Measurements from ENCODE around the gene KRT86.

KRT86 gene

GRCh38 chr12:52320784-52321400 lies 46.4 kb downstream of the KRT86 start, which contains the start of gene KRT83:
Gene KRT83, minus strand, starts transcription at chr12:52321398. Its CDS starts 63 bp downstream, at chr12:52321335.
- DNase-seq, result no peak
- in situ Hi-C loops (cut with HindIII; ENCODE audit: low pct_ligation_motif_present, low sequenced_read_pairs), result no loop called here
- Histone ChIP-seq H3K27me3 (replicated peaks) (peaks cover 26% of the 10 kb centered on the region), H3K36me3 (replicated peaks) (no peaks in the 10 kb centered on the region), H3K4me3 (ENCODE audit: low read depth, low read length) (no peak within 1 kb of the TSS), H3K27ac (no peak within 1 kb of the TSS)
- TF ChIP-seq CTCF (IDR thresholded peaks at IDR 0.05; ENCODE audit: low read depth, low read length, missing control alignments), result no peak

DNA sequence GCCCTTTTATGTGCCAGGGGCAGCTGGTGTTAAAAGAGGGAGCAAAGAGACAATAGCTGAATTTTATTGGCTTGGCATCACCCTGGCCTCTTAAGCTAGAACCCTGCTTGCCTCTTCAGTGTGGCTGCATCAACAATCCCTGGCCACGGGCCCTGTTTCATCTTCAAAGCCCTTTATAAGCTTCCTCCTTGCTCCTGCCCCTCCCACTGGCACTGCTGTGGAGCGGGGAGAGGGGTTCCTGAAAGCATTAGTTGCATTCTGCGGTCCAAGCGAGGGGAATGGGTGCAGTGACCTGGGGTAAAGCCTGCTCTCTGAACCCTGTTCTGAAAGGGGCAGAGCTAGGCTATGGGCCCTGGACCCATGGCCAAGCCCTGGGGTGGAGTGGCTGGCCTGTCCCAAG lies 47.0 kb downstream of the KRT86 start:
- TF ChIP-seq CTCF (IDR thresholded peaks at IDR 0.05; ENCODE audit: low read depth, low read length, missing control alignments), result no peak
- no peak for DNase-seq
- Histone ChIP-seq H3K27me3 (replicated peaks) (peaks cover 26% of the 10 kb centered on the region), H3K27ac (no peak overlapping the region), H3K4me3 (ENCODE audit: low read depth, low read length) (no peak overlapping the region), H3K36me3 (replicated peaks) (no peaks in the 10 kb centered on the region)
- in situ Hi-C loops (cut with HindIII; ENCODE audit: low pct_ligation_motif_present, low sequenced_read_pairs), result no loop called here

GRCh38 chr12:52322069-52322468 lies 47.6 kb downstream of the KRT86 start:
- Histone ChIP-seq H3K27me3 (replicated peaks) (peaks cover 26% of the 10 kb centered on the region), H3K27ac (no peak overlapping the region), H3K36me3 (replicated peaks) (no peaks in the 10 kb centered on the region), H3K4me3 (ENCODE audit: low read depth, low read length) (no peak overlapping the region)
- TF ChIP-seq CTCF (IDR thresholded peaks at IDR 0.05; ENCODE audit: low read depth, low read length, missing control alignments), result no peak
- in situ Hi-C loops (cut with HindIII; ENCODE audit: low pct_ligation_motif_present, low sequenced_read_pairs), result no loop called here
- DNase-seq, result no peak

- in situ Hi-C loops (cut with HindIII; ENCODE audit: low pct_ligation_motif_present, low sequenced_read_pairs), result no loop called here
- Histone ChIP-seq H3K36me3 (replicated peaks) (no peaks in the 10 kb centered on the region), H3K27ac (no peak overlapping the region), H3K4me3 (ENCODE audit: low read depth, low read length) (no peak overlapping the region), H3K27me3 (replicated peaks) (peaks cover 26% of the 10 kb centered on the region)
- no peak for DNase-seq
- TF ChIP-seq CTCF (IDR thresholded peaks at IDR 0.05; ENCODE audit: low read depth, low read length, missing control alignments), result no peak
Observed at GRCh38 chr12:52323001-52323400, 48.6 kb downstream of the KRT86 start.

DNA sequence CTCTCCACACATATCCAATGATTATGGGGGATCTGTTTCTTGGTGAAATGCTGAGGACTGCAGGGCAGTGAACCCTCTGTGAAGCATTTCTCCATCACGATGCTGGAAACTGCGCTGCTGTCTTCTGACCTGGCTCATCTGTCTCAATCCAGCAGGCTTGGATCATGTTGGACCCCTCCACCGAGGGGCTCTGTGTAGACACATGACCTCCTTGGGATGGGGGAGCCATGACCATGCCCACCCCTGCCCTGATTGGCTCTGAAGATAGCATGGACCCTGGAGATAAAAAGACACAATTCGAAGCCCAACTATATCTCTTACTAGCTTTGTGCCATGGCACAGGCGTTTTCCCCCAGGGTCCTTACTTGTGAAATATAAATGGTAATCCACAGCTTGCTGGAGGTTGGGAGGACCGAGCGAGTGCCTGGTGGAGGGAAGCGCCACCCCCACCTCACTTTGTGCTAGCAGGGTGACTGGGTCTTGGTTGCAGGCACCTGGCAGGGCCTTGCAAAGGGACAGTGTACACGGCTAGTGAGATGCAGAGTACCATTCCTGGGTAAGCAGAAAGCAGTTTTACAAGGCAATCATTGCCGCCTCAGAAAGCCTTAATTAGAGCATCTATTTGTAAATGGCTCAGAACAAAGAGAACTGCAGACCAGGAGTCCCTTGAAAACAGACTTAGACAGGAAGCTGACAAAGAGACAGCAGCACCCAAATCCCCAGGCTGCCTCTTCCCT lies 49.1 kb downstream of the KRT86 start:
- H3K27me3 ChIP-seq (replicated peaks), result peaks cover 23% of the 10 kb centered on the region
- no peaks in the 10 kb centered on the region for H3K36me3 ChIP-seq (replicated peaks)
- no peak for DNase-seq
- TF ChIP-seq CTCF (IDR thresholded peaks at IDR 0.05; ENCODE audit: low read depth, low read length, missing control alignments), result no peak
- no peak overlapping the region for H3K4me3 ChIP-seq (ENCODE audit: low read depth, low read length)
- in situ Hi-C loops (cut with HindIII; ENCODE audit: low pct_ligation_motif_present, low sequenced_read_pairs), result no loop called here
- no peak overlapping the region for H3K27ac ChIP-seq
